Activated T-helper 17 cell treated with anti-CD3 and anti-CD28 coated beads, Interleukin-2, amount 50 U/mL, for 72 hours (primary cell): ENCODE data around the gene ANO8. TPM values are rescaled to one million over a fixed set of nuclear protein-coding genes. Genes with fewer than 3 reads are reported as not detected.
"Not testable (repeated sequence)": the region's sequence is repeated elsewhere in the genome, so short reads cannot be mapped to it uniquely, and the experiment has no call there.

ENCODE experiments used
- ATAC-seq: fragments of 150-1000 bp; cut with Tn5 transposase; replicated peaks from 2 replicates; pipeline ENCODE4 v1.10.0; 2021; ENCODE audit warnings: mild to moderate bottlenecking, moderate library complexity
- H3K27ac Mint-ChIP-seq: one replicate; pipeline ENCODE4 v1.8.0; 2022; ENCODE audit warnings: mixed read lengths
- H3K27me3 Mint-ChIP-seq: one replicate; pipeline ENCODE4 v1.8.0; 2022; ENCODE audit warnings: mixed read lengths
- H3K36me3 Mint-ChIP-seq: one replicate; pipeline ENCODE4 v1.8.0; 2022; ENCODE audit warnings: low read depth, mild to moderate bottlenecking, mixed read lengths
- H3K4me1 Mint-ChIP-seq: one replicate; pipeline ENCODE4 v1.8.0; 2022; ENCODE audit warnings: mixed read lengths
- H3K4me3 Mint-ChIP-seq: one replicate; pipeline ENCODE4 v1.8.0; 2022; ENCODE audit warnings: mild to moderate bottlenecking, mixed read lengths
- H3K9me3 Mint-ChIP-seq: one replicate; pipeline ENCODE4 v1.8.0; 2022; ENCODE audit warnings: mixed read lengths
- total RNA-seq, 2 donors: library from RNA; stranded (reverse); gene quantifications; one replicate each; pipeline ENCODE4 v1.2.3, GENCODE V29; 2022

ANO8 gene
- total RNA-seq, 2 donors from 2014 or later, result 3.6 to 3.9 TPM

DNA sequence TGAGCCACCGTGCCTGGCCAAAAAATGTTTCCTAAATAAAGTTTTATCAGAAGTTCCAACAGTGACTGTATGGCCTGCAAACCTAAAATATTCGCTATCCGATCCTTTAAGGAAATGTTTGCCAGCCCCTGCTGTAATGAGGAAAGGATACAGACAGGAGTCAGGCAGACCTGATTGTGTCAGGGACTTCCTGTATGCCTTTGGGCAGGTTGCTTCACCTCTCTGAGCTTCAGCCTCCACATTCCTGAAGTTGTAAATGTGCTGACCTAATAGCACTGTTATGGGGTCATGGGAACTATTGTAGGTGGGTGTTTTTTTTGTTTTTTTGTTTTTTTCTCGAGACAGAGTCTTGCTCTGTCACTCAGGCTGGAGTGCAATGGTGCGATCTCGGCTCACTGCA lies 37.7 kb downstream of the ANO8 start:
- H3K4me1 Mint-ChIP-seq, result no peaks in the 10 kb centered on the region

DNA sequence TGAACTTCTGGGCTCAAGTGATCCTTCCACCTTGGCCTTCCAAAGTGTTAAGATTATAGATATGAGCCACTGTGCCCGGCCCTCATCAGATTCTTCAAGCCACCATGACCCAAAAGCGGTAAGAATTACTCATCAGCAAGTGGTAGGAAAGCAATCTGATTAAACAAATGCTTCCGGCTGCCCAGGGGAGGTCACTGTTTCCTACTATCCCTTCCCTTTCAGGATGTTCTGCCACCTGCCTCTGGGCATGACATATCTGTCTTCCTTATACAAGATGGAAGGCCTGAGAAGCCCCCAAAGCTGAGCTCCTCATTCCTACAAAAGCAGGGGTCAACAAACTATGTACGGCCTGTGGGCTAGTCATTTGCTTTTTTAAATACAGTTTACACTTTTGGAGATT lies 38.4 kb downstream of the ANO8 start:
- peaks cover 5% of the 10 kb centered on the region for H3K36me3 Mint-ChIP-seq
- H3K27me3 Mint-ChIP-seq, result no peaks in the 10 kb centered on the region
- no peaks in the 10 kb centered on the region for H3K9me3 Mint-ChIP-seq
- no peak overlapping the region for H3K4me3 Mint-ChIP-seq
- peak; percentile 43 for ATAC-seq
- H3K27ac Mint-ChIP-seq, result peak overlapping the region; percentile 76
- H3K4me1 Mint-ChIP-seq, result no peaks in the 10 kb centered on the region

More for the DNA sequence above, 37.7 kb downstream of the ANO8 start:
- peaks cover 5% of the 10 kb centered on the region for H3K36me3 Mint-ChIP-seq
- H3K9me3 Mint-ChIP-seq, result no peaks in the 10 kb centered on the region
- H3K4me3 Mint-ChIP-seq, result no peak overlapping the region
- ATAC-seq, result no peak
- no peaks in the 10 kb centered on the region for H3K27me3 Mint-ChIP-seq
- H3K27ac Mint-ChIP-seq, result no peak overlapping the region

DNA sequence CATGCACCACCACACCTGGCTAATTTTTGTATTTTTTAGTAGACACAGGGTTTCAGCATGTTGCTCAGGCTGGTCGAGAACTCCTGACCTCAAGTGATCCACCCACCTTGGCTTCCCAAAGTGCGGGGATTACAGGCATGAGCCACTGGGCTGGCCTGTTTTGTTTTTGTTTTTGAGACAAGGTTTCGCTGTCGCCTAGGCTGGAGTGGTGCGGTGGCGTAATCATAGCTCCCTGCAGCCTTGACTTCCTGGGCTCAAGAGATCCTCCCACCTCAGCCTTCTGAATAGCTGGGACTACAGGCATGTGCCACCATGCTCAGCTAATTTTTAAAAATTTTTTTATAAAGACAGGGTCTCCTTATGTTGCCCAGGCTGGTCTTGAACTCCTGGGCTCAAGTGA lies 39.1 kb downstream of the ANO8 start:
- not testable (repeated sequence) for H3K4me3 Mint-ChIP-seq, H3K27me3 Mint-ChIP-seq, H3K36me3 Mint-ChIP-seq, H3K9me3 Mint-ChIP-seq, H3K27ac Mint-ChIP-seq, H3K4me1 Mint-ChIP-seq, ATAC-seq

DNA sequence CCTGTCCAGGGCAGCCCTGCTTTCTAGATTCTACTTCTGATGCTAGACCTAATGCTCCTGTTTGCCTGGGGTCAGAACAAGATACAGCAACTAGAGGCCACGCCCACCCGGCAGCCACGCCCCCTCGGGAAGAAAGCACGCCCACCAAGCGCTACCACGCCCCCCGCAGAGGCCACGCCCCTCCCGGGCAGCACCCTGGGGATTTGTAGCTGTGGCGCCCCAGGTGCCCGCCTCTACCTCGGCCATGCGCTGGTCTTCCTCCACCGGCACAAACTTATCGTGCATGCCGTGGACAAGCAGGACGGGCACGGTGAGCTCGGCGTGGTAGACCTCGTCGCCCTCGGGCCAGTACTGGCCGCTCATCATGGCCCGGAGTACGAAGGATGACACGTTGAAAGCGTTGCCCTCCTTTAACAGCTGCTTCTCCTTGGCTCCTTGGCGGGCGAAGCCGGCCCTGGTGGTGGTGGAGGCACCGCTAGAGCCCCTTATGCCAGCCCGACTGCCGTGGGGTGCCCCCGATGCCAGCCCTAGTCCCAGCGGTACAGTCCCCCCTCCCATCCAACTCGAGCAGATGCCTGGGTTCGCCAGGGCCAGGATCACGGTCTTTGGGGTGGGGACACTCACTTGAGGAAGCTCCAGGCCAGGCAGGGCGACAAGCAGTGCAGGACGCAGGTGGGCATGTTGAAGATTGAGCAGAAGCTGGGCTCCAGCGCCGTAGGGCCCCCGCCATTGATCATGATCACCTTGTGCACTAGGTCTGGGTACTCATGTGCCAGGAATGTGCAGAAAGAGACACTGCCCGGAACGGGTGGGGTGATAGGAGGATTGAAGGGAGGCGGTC lies 40.4 kb downstream of the ANO8 start:
- Mint-ChIP-seq H3K9me3 (no peaks in the 10 kb centered on the region), H3K36me3 (peaks cover 5% of the 10 kb centered on the region), H3K27me3 (no peaks in the 10 kb centered on the region), H3K27ac (no peak overlapping the region), H3K4me3 (no peak overlapping the region), H3K4me1 (no peaks in the 10 kb centered on the region)
- no peak for ATAC-seq

DNA sequence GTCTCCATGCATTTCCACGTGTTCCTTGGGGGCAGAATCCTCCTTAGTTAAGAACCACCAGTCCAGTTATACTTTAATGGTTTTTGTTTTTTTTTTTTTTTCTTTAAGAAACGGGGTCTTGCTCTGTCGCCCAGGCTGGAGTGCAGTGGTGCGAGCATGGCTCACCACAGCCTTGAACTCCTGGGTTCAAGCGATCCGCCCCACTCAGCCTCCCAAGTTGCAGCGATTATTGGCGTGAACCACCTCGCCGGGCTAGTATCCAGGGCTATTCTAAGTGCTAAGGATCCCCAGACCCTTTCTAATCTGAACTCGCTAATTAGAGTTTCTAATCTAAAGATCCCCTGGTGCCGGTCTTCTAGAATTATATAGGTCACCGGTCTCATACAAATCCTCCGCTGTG lies 41.0 kb downstream of the ANO8 start:
- no peaks in the 10 kb centered on the region for H3K9me3 Mint-ChIP-seq
- peaks cover 5% of the 10 kb centered on the region for H3K36me3 Mint-ChIP-seq
- no peaks in the 10 kb centered on the region for H3K4me1 Mint-ChIP-seq
- H3K4me3 Mint-ChIP-seq, result no peak overlapping the region
- H3K27ac Mint-ChIP-seq, result no peak overlapping the region
- no peaks in the 10 kb centered on the region for H3K27me3 Mint-ChIP-seq
- no peak for ATAC-seq

DNA sequence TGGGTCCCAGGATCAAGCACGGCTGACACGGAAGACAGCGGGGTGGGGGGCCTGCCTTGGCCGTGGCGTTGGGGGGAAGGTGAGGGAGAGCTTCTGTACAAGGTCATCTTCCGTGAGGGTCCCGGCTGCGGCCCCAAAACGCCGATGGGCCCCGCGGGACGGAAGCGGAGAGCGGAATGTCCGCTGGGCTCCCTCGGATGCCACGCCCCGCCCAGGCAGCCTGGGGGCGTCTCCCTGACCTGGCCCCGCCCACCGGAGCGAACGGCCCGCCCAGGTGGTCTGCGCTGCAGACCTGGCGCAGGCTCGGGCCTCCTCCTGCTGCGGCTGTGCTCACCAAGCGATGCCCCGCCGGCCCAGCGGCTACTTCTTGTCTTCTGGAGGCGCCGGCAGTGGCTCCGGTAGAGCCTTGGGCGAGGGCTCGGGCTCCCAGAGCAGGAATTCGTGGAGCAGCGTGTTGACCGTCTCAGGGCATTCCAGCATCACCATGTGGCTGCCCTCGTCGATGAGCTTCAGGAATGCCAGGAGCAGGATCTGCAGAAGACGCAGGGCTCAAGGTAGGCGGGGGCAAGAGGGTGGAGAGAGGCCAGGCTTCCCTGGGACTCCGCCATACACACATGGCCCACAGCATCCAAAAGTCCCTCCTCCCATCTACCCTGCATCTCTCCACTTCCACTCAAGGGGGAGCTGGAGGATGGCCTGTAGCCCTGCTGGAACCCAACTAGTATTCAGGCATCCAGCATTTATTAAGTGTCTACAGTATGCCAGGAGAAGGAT lies 42.2 kb downstream of the ANO8 start:
- Mint-ChIP-seq H3K4me3 (peak overlapping the region; percentile 84), H3K9me3 (no peaks in the 10 kb centered on the region), H3K27ac (peak overlapping the region; percentile 67), H3K27me3 (no peaks in the 10 kb centered on the region), H3K4me1 (no peaks in the 10 kb centered on the region), H3K36me3 (peaks cover 5% of the 10 kb centered on the region)
- ATAC-seq, result peak; percentile 96

DNA sequence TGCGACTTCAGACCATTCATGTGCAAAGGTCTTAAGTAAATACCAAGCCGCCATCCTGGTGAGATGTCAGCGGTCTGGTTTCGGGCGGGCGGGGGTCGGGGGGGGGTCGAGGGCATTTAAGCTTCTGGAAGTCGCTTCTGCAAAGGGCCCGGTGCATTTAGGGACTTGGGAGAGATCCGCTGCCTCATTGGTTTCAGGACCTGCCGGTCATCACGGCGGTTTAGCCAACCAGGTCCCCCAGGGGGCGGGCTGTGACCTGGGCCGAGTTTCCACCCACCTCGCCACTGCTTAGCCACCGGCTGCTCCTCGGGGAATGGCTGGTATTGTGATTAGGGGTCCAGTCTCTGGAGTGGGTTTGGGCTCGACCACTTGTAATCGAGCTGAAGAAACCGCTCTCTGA lies 45.2 kb downstream of the ANO8 start:
- ATAC-seq, result no peak
- Mint-ChIP-seq H3K4me3 (no peak overlapping the region), H3K27ac (no peak overlapping the region), H3K27me3 (no peaks in the 10 kb centered on the region), H3K4me1 (no peaks in the 10 kb centered on the region), H3K9me3 (no peaks in the 10 kb centered on the region), H3K36me3 (no peaks in the 10 kb centered on the region)

DNA sequence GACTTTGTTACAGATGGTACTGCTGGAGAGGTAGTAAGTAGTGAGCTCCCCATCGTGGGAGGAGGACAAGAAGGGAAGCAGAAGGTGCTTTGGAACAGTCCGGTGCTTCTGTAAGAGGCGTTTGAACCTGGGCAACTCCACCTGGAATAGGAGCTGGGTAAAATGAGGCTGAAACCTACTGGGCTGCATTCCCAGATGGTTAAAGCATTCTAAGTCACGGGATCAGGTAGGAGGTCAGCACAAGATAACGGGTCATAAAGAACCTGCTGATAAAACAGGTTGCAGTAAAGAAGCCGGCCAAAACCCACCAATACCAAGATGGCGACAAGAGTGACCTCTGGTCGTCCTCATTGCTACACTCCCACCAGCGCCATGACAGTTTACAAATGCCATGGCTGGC lies 47.9 kb downstream of the ANO8 start:
- H3K27me3 Mint-ChIP-seq, result no peaks in the 10 kb centered on the region
- H3K27ac Mint-ChIP-seq, result no peak overlapping the region
- no peaks in the 10 kb centered on the region for H3K36me3 Mint-ChIP-seq
- ATAC-seq, result no peak
- no peaks in the 10 kb centered on the region for H3K9me3 Mint-ChIP-seq
- H3K4me3 Mint-ChIP-seq, result no peak overlapping the region
- H3K4me1 Mint-ChIP-seq, result no peaks in the 10 kb centered on the region

DNA sequence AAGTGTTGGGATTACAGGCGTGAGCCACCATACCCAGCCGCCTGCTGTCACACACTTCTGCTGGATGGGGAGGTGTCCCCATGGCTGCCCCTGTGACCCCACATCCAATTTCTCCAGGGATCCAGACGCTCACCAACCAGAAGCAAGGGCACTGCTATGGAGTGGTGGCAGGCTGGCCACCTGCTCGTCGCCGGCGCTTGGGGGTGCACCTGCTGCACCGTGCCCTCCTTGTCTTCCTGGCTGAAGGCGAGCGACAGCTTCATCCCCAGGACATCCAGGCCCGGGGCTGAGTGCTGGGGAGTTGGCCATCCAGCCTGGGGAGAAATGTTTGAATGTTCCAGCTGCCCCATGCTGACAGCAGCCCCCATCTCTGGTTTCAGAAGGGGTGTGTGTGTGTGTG lies 48.4 kb downstream of the ANO8 start:
- Mint-ChIP-seq H3K9me3 (no peaks in the 10 kb centered on the region), H3K27ac (no peak overlapping the region), H3K4me1 (no peaks in the 10 kb centered on the region), H3K4me3 (no peak overlapping the region), H3K27me3 (no peaks in the 10 kb centered on the region), H3K36me3 (no peaks in the 10 kb centered on the region)
- ATAC-seq, result no peak

DNA sequence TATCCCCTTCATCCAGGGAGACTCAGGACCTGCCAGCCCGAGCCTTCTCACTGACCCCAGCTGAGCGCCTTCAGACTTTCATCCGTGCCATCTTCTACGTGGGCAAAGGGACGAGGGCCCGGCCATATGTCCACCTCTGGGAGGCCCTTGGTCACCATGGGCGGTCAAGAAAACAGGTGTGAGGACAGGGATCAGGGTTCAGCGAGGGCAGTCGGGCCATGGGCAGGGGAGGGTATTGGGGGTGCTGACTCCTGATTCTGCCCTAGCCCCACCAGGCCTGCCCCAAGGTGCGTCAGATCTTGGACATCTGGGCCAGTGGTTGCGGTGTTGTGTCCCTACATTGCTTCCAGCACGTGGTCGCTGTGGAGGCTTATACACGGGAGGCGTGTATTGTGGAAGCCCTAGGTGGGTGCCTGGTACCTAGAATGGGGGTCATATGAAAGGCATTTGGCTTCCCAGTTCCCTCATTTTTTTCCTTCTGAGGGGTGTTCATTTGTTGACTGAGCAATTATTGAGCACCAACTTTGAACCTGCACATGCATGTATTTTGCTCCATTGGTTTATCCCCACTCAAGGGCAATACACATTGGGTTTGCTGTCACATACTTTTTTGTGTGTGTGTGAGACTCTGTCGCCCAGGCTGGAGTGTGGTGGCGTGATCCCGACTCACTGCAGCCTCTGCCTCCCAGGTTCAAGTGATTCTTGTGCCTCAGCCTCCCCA lies 49.1 kb downstream of the ANO8 start:
- H3K27ac Mint-ChIP-seq, result no peak overlapping the region
- no peak overlapping the region for H3K4me3 Mint-ChIP-seq
- no peaks in the 10 kb centered on the region for H3K27me3 Mint-ChIP-seq
- no peaks in the 10 kb centered on the region for H3K4me1 Mint-ChIP-seq
- H3K9me3 Mint-ChIP-seq, result no peaks in the 10 kb centered on the region
- H3K36me3 Mint-ChIP-seq, result no peaks in the 10 kb centered on the region
- no peak for ATAC-seq

DNA sequence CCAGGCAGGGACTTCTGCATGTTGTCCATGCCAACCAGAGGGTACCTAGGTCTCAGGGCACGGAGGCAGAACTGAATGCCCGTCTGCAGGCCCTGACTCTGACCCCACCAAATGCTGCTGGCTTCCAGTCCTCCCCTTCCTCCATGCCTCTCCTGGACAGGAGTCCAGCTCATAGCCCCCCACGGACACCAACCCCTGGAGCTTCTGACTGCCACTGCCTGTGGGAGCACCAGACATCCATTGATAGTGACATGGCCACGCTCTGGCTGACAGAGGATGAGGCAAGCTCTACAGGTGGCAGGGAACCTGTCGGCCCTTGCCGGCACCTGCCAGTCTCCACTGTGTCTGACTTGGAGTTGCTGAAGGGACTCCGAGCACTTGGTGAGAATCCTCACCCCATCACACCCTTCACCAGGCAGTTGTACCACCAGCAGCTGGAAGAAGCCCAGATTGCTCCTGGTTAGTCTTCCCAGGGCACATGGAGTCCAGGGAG lies 51.1 kb downstream of the ANO8 start:
- Mint-ChIP-seq H3K4me3 (peak overlapping the region; percentile 84), H3K9me3 (no peaks in the 10 kb centered on the region), H3K27ac (no peak overlapping the region), H3K27me3 (no peaks in the 10 kb centered on the region), H3K36me3 (peaks cover 9% of the 10 kb centered on the region), H3K4me1 (no peaks in the 10 kb centered on the region)
- ATAC-seq, result no peak

DNA sequence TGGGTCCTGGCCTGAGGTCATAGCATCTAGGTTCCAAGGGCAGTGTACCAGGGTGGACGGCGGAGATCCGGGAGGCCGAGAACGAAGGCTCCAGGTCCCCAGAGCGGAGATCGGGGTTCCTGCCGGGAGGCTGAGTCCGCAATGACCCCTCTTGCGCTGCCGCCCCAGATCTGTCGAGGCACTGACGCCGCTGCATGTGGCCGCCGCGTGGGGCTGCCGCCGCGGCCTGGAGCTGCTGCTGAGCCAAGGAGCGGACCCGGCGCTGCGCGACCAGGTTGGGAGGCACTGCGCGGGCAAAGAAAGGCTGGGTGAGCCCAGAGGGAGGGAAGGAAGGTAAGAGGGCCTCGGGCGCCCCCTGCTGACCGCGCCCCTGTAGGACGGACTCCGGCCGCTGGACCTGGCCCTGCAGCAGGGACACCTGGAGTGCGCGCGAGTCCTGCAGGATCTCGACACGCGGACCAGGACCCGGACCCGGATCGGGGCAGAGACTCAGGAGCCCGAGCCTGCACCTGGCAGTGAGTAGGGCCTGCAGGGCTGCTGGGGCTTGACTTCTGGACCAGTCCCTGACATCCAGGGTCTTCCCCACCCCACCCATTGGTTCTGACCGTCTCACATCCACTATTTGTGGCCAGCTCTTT lies 52.0 kb downstream of the ANO8 start:
- H3K9me3 Mint-ChIP-seq, result no peaks in the 10 kb centered on the region
- H3K36me3 Mint-ChIP-seq, result peaks cover 11% of the 10 kb centered on the region
- H3K27ac Mint-ChIP-seq, result no peak overlapping the region
- peak overlapping the region; percentile 84 for H3K4me3 Mint-ChIP-seq
- H3K4me1 Mint-ChIP-seq, result no peaks in the 10 kb centered on the region
- ATAC-seq, result peak; percentile 94
- H3K27me3 Mint-ChIP-seq, result no peaks in the 10 kb centered on the region

DNA sequence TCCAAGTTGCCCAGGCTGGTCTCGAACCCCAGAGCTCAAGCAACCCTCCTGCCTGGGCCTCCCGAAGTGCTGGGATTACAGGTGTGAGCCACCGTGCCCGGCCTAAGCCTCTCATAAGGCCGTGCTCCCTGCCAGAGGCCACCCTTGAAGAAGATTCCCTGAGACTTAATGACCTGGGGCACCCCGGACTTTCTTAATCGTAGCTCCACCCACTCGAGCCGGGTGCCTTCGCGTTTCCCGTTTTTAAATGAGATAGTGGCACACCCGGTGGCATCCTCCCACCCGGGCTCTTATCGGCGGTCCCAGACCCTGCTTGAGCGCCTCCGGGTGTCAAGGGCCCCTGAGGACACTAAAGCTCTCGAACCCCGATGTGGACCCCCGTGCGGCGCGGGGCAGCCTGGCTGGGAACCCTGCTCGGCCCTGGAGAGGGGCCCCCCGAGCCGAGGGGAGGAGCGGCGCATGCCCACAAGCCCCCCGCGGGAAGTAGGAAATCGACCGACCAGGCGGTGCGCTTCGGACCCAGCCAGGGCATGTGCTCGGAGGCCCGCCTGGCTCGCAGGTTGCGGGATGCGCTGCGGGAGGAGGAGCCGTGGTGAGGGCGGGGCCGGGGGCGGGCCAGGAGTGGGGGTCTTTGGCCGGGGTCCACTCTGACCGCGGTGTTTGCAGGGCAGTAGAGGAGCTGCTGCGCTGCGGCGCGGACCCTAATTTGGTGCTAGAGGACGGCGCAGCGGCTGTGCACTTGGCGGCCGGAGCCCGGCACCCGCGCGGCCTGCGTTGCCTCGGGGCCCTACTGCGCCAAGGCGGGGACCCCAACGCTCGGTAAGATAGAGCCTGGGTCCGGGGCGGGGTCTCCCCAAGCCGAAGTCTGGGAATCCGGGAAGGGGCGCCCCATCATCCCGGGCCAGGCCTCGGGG lies 53.0 kb downstream of the ANO8 start, which contains the start of gene ANKLE1:
Gene ANKLE1 (plus strand): TSS at position 511 of the 914 bp plus-strand sequence. CDS start 20 bp downstream, at position 531.
- Mint-ChIP-seq H3K27ac (no peak within 1 kb of the TSS), H3K9me3 (no peaks in the 10 kb centered on the region), H3K27me3 (no peaks in the 10 kb centered on the region), H3K36me3 (peaks cover 20% of the 10 kb centered on the region), H3K4me3 (peak within 1 kb of the TSS; percentile 84), H3K4me1 (no peaks in the 10 kb centered on the region)
- ATAC-seq, result peak; percentile 35
